Measurements from ENCODE around the gene SERPINB5.

- TF ChIP-seq MAX (IDR thresholded peaks at IDR 0.05; ENCODE audit: low read depth, low read length) (no peak), POLR2A (IDR thresholded peaks at IDR 0.05; ENCODE audit: extremely low read depth, insufficient read length) (no peak)
- TF ChIP-seq, protein P1, sequence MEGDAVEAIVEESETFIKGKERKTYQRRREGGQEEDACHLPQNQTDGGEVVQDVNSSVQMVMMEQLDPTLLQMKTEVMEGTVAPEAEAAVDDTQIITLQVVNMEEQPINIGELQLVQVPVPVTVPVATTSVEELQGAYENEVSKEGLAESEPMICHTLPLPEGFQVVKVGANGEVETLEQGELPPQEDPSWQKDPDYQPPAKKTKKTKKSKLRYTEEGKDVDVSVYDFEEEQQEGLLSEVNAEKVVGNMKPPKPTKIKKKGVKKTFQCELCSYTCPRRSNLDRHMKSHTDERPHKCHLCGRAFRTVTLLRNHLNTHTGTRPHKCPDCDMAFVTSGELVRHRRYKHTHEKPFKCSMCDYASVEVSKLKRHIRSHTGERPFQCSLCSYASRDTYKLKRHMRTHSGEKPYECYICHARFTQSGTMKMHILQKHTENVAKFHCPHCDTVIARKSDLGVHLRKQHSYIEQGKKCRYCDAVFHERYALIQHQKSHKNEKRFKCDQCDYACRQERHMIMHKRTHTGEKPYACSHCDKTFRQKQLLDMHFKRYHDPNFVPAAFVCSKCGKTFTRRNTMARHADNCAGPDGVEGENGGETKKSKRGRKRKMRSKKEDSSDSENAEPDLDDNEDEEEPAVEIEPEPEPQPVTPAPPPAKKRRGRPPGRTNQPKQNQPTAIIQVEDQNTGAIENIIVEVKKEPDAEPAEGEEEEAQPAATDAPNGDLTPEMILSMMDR (IDR thresholded peaks at IDR 0.05; ENCODE audit: low read depth, low read length), result no peak
These were observed 8.2 kb upstream of the SERPINB5 start for GRCh38 chr18:63468575-63468974.
